AG09309 (cell line): ENCODE data around the gene PGK1.
"Not testable (repeated sequence)": the region's sequence is repeated elsewhere in the genome, so short reads cannot be mapped to it uniquely, and the experiment has no call there.

Experiments
- DNase-seq: peaks from one replicate; pipeline ENCODE4 v3.0.0-alpha.2; 2010; ENCODE audit warnings: low read depth
- H3K4me3 ChIP-seq: 2 replicates; pipeline ENCODE4 v1.5.1; 2011; ENCODE audit warnings: mild to moderate bottlenecking, low read depth, low read length, moderate library complexity; ENCODE audit not compliant: control insufficient read depth
- TF ChIP-seq, protein P1 (sequence below): IDR thresholded peaks from 2 replicates; pipeline ENCODE4 v1.5.1; 2011; ENCODE audit warnings: mild to moderate bottlenecking, low read depth, low read length, inconsistent platforms; ENCODE audit not compliant: insufficient read depth, control insufficient read depth; ENCODE audit errors: missing control alignments

The PGK1 gene

DNA sequence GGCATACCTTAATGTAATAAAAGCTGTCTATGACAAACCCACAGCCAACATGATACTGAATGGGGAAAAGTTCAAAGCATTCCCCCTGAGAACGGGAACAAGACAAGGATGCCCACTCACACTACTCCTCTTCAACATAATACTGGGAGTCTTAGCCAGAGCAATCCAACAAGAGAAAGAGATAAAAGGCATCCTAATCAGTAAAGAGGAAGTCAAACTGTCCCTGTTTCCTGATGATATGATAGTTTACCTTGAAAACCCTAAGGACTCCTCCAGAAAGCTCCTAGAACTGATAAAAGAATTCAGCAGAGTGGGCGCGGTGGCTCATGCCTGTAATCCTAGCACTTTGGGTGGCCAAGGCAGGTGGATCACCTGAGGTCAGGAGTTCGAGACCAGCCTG lies 59.1 kb downstream of the PGK1 start:
- H3K4me3 ChIP-seq, DNase-seq: not testable (repeated sequence)

DNA sequence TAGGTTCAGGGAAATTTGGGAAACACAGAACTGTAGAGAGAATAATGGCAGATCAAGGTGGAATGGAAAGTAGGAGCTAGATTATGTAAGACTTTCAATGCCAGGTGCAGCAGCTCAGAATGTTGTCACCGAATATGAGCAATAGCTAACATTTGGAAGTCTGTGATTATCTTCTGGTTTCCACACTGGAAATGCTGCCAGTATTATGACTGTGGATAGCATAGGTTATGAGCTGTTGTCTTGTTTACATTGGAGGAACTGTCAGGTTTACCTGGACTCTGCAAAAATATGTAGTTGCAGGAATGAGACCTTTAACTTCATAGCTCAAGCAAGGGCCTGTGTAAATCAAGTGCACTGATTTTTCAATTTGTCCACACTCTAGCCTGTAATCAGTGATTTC lies 61.4 kb downstream of the PGK1 start:
- H3K4me3 ChIP-seq, result no peak overlapping the region
- TF ChIP-seq, protein P1, sequence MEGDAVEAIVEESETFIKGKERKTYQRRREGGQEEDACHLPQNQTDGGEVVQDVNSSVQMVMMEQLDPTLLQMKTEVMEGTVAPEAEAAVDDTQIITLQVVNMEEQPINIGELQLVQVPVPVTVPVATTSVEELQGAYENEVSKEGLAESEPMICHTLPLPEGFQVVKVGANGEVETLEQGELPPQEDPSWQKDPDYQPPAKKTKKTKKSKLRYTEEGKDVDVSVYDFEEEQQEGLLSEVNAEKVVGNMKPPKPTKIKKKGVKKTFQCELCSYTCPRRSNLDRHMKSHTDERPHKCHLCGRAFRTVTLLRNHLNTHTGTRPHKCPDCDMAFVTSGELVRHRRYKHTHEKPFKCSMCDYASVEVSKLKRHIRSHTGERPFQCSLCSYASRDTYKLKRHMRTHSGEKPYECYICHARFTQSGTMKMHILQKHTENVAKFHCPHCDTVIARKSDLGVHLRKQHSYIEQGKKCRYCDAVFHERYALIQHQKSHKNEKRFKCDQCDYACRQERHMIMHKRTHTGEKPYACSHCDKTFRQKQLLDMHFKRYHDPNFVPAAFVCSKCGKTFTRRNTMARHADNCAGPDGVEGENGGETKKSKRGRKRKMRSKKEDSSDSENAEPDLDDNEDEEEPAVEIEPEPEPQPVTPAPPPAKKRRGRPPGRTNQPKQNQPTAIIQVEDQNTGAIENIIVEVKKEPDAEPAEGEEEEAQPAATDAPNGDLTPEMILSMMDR, result no peak
- no peak for DNase-seq

DNA sequence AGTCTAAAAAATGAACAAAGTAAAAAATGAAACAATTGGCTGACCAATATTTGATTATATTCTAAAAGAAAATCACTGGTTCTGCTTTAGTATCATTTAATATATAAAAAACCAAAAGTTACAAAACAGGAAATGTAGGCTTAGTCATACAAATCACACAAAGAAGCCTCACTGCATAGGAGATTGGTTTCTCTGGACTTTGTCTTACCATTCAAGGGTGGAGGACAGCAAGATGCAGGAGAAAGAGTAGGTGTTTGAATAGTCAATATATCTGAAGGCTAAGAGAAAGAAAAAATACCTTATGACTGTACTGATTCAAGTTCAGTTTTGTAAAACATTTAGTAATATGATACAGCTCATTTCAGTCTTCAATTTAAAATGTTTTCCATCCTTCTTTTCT lies 64.0 kb downstream of the PGK1 start:
- no peak for DNase-seq
- H3K4me3 ChIP-seq, result no peak overlapping the region
- TF ChIP-seq, protein P1, result no peak
